ENCODE results near the gene PLEKHG3. TPM values are rescaled to one million over a fixed set of nuclear protein-coding genes. Genes with fewer than 3 reads are reported as not detected.

PLEKHG3 gene
- total RNA-seq, 1 experiment from 2014 or later, result 34.0 TPM

DNA sequence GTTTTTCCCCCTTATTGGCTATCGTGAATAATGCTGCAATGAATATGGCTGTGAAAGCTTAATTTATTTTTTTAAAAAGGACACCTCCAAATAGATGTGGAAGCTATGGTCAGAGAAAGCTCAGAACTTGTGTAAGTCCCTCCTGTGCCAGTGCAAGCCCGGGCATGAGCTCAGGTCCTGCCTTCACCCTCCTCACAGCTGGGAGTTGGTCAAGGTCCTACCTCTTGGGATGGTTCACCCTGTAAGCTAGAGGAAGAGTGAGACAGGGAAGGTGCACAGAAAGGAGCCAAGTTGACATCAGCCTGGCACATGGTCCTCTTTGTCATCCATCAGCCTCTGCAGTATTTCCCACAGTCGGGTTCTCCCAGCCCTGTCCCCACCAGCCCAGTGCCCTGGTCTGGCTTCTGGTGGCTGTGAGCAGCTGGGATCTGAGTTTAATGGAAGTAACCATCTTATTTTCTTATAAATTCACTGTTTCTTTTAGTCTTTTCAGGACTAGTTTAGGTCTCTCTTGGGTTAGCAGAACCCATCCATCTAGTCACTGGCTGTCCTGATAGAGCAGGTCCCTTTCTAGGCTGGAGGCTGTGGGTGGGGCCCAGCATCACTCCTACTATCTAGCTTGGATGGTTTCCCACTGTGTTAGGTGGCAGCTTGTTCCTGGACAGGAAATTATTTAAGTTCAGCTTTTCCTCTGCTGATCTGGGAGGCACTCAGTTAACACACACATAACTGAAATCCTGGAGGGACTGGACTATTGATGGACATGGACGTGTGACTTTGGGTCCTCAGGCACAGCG is 11.8 kb upstream of the PLEKHG3 start:
- Histone ChIP-seq H3K27ac (ENCODE audit: low read length) (no peak overlapping the region), H3K9me3 (ENCODE audit: control insufficient read depth, insufficient read depth, low read depth, low read length) (no peaks in the 10 kb centered on the region), H3K4me1 (ENCODE audit: control insufficient read depth, insufficient read depth, low read length) (no peaks in the 10 kb centered on the region), H3K27me3 (ENCODE audit: control insufficient read depth, insufficient read depth, low read length) (no peaks in the 10 kb centered on the region), H3K36me3 (ENCODE audit: control insufficient read depth, insufficient read depth, low read length) (no peaks in the 10 kb centered on the region), H3K4me3 (ENCODE audit: low read depth in 2 of 2, low read length in 2 of 2) (no peak overlapping the region)
- CTCF ChIA-PET, result no interaction called here
- intact Hi-C loops (cut with micrococcal nuclease; ENCODE audit: unreplicated experiment), result no loop called here
- no TSS peak for BruUV-seq (replicated peaks)
- TF ChIP-seq POLR2AphosphoS5 (IDR thresholded peaks at IDR 0.05; ENCODE audit: low read depth, low read length) (no peak), SIN3A (IDR thresholded peaks at IDR 0.05; ENCODE audit: borderline replicate concordance, insufficient read depth, low read depth, low read length) (no peak), CTCF (IDR thresholded peaks at IDR 0.05) (no peak), TCF7L2 (IDR thresholded peaks at IDR 0.05; ENCODE audit: low read depth, low read length) (no peak)
- TF ChIP-seq, protein P1, sequence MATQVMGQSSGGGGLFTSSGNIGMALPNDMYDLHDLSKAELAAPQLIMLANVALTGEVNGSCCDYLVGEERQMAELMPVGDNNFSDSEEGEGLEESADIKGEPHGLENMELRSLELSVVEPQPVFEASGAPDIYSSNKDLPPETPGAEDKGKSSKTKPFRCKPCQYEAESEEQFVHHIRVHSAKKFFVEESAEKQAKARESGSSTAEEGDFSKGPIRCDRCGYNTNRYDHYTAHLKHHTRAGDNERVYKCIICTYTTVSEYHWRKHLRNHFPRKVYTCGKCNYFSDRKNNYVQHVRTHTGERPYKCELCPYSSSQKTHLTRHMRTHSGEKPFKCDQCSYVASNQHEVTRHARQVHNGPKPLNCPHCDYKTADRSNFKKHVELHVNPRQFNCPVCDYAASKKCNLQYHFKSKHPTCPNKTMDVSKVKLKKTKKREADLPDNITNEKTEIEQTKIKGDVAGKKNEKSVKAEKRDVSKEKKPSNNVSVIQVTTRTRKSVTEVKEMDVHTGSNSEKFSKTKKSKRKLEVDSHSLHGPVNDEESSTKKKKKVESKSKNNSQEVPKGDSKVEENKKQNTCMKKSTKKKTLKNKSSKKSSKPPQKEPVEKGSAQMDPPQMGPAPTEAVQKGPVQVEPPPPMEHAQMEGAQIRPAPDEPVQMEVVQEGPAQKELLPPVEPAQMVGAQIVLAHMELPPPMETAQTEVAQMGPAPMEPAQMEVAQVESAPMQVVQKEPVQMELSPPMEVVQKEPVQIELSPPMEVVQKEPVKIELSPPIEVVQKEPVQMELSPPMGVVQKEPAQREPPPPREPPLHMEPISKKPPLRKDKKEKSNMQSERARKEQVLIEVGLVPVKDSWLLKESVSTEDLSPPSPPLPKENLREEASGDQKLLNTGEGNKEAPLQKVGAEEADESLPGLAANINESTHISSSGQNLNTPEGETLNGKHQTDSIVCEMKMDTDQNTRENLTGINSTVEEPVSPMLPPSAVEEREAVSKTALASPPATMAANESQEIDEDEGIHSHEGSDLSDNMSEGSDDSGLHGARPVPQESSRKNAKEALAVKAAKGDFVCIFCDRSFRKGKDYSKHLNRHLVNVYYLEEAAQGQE (IDR thresholded peaks at IDR 0.05; ENCODE audit: insufficient read depth in 1 of 2, low read depth in 2 of 2, low read length in 1 of 2), result no peak
- no peak for DNase-seq (ENCODE audit: low read depth, low spot score)
- in situ Hi-C loops (cut with HindIII; ENCODE audit: low pct_unique_long_range_greater_than_20kb, low sequenced_read_pairs), result no loop called here
- POLR2A ChIA-PET, result interaction anchor here (0.6 kb wide), 2 partner anchors 12 to 74 kb away, joined by 4 read pairs; partner anchors contain the start of gene PLEKHG3
- no peak for ATAC-seq

DNA sequence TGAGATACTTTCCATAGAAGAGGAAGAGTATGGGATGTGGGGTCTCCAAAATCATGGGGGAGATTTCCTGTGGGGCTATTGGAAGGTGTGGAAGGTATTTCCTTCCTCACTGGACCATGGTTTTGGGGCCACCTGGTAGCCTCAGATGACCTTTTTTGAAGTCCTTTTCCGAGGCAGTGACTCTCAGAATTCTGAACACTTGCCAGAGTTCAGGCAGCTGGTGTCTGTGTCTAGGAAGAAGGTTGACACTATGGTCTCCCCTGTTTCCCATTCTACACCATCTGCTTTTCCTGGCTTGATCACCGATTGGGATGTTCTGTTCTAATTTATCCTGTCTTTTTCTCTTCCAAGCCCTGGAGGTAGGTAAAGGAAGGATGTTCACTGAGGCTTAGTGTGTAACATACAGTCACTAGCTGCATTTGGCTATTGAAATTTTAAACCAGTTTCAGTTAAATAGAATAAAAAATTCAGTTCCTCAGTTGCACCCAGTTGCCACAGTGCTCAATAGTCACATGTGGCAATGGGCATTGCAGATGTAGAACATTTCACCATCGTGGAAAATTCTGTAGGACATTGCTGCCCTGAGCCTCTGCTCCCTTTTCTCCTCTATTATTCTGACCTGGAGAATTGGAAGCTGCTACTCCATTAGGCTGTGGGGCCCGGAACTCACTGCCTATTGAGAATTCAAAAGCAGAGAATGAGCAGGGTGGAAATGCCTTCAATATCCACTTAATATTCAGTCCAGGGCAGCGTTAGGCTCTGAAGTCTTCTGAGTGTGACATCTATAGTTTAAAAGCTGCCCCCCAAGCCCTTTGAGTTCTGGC is 11.0 kb upstream of the PLEKHG3 start:
- ATAC-seq (no peak), DNase-seq (ENCODE audit: low read depth, low spot score) (no peak)
- H3K27ac ChIP-seq (ENCODE audit: low read length), result no peak overlapping the region
- H3K27me3 ChIP-seq (ENCODE audit: control insufficient read depth, insufficient read depth, low read length), result no peaks in the 10 kb centered on the region
- POLR2A ChIA-PET, result interaction anchor here (0.6 kb wide), 1 partner anchor 73 kb away, joined by 4 read pairs; no protein-coding TSS in a partner anchor
- H3K9me3 ChIP-seq (ENCODE audit: control insufficient read depth, insufficient read depth, low read depth, low read length), result no peaks in the 10 kb centered on the region
- no TSS peak for BruUV-seq (replicated peaks)
- CTCF ChIA-PET, result no interaction called here
- no peaks in the 10 kb centered on the region for H3K36me3 ChIP-seq (ENCODE audit: control insufficient read depth, insufficient read depth, low read length)
- no peak overlapping the region for H3K4me3 ChIP-seq (ENCODE audit: low read depth in 2 of 2, low read length in 2 of 2)
- no peak for TF ChIP-seq CTCF (IDR thresholded peaks at IDR 0.05)
- TF ChIP-seq, protein P1 (IDR thresholded peaks at IDR 0.05; ENCODE audit: insufficient read depth in 1 of 2, low read depth in 2 of 2, low read length in 1 of 2), result no peak
- no peak for TF ChIP-seq SIN3A (IDR thresholded peaks at IDR 0.05; ENCODE audit: borderline replicate concordance, insufficient read depth, low read depth, low read length)
- TF ChIP-seq POLR2AphosphoS5 (IDR thresholded peaks at IDR 0.05; ENCODE audit: low read depth, low read length), result no peak
- TF ChIP-seq TCF7L2 (IDR thresholded peaks at IDR 0.05; ENCODE audit: low read depth, low read length), result no peak
- H3K4me1 ChIP-seq (ENCODE audit: control insufficient read depth, insufficient read depth, low read length), result no peaks in the 10 kb centered on the region
- in situ Hi-C loops (cut with HindIII; ENCODE audit: low pct_unique_long_range_greater_than_20kb, low sequenced_read_pairs) (no loop called here), intact Hi-C loops (cut with micrococcal nuclease; ENCODE audit: unreplicated experiment) (no loop called here)
